ENCODE results near the gene CUX1.
"Not testable (repeated sequence)": the region's sequence is repeated elsewhere in the genome, so short reads cannot be mapped to it uniquely, and the experiment has no call there.

DNA sequence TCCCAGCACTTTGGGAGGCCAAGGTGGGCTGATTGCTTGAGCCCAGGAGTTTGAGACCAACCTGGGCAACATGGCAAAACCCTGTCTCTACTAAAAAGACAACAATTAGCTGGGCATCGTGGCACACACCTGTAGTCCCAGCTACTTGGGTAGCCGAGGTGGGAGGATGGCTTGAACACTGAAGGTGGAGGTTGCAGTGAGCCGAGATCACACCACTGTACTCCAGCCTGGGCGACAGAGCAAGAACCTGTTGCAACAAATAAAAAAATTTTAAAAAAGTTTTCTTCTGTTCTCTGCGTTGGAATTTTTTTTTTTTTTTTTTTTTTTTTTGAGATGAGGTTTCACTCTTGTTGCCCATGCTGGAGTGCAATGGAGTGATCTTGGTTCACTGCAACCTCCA, 34.9 kb downstream of the CUX1 start:
- TF ChIP-seq, protein P1, sequence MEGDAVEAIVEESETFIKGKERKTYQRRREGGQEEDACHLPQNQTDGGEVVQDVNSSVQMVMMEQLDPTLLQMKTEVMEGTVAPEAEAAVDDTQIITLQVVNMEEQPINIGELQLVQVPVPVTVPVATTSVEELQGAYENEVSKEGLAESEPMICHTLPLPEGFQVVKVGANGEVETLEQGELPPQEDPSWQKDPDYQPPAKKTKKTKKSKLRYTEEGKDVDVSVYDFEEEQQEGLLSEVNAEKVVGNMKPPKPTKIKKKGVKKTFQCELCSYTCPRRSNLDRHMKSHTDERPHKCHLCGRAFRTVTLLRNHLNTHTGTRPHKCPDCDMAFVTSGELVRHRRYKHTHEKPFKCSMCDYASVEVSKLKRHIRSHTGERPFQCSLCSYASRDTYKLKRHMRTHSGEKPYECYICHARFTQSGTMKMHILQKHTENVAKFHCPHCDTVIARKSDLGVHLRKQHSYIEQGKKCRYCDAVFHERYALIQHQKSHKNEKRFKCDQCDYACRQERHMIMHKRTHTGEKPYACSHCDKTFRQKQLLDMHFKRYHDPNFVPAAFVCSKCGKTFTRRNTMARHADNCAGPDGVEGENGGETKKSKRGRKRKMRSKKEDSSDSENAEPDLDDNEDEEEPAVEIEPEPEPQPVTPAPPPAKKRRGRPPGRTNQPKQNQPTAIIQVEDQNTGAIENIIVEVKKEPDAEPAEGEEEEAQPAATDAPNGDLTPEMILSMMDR (IDR thresholded peaks at IDR 0.05): not testable (repeated sequence)
- TF ChIP-seq POLR2A (IDR thresholded peaks at IDR 0.05): not testable (repeated sequence)

Data from uterus (tissue), 2 donors.